SK-N-SH (cell line): ENCODE results near the gene GPRC6A. TPM values are rescaled to one million over a fixed set of nuclear protein-coding genes. Genes with fewer than 3 reads are reported as not detected.

Source experiments
- CTCF ChIA-PET: fragments of 300-600, 350-600 bp; formaldehyde crosslinking; extraction: SDS; loops from one replicate; lab custom pipeline; 2021; lab: Yijun Ruan, JAX
- POLR2A ChIA-PET: fragments of 350-600 bp; sonication (Branson Sonifier 250); formaldehyde crosslinking; extraction: SDS; loops from one replicate; lab custom pipeline; 2020; ENCODE audit warnings: antibody characterized with exemption, inconsistent platforms; lab: Yijun Ruan, JAX
- DNase-seq: peaks from one replicate; pipeline ENCODE4 v3.0.0; 2012
- H2AFZ ChIP-seq: fragments of 200-600 bp; sonication (generic); 2 replicates; pipeline ENCODE4 v1.8.1; 2016; ENCODE audit warnings: antibody characterized with exemption, mild to moderate bottlenecking, low read depth
- H3F3A ChIP-seq: fragments of 200-600 bp; sonication (generic); replicated peaks from 2 replicates; pipeline ENCODE3; 2016; ENCODE audit warnings: antibody characterized with exemption, mild to moderate bottlenecking; ENCODE audit not compliant: insufficient read depth
- H3K27ac ChIP-seq, 2 experiments: fragments of 200-500 bp in 1 of 2; fragments of 200-600 bp in 1 of 2; sonication (Bioruptor generic) in 1 of 2; sonication (generic), shearing (Covaris generic) in 1 of 2; 2 replicates each; pipeline versions ENCODE4 v1.5.1 to v1.6.1; 2014 to 2016; ENCODE audit warnings: low read depth in 2 of 2, inconsistent platforms in 1 of 2, low read length in 1 of 2, mild to moderate bottlenecking in 1 of 2, mixed read lengths in 1 of 2
- H3K27me3 ChIP-seq: fragments of 200-600 bp; sonication (generic), shearing (Covaris generic); 2 replicates; pipeline ENCODE4 v1.6.1; 2016; ENCODE audit warnings: mixed run types; ENCODE audit not compliant: insufficient read depth
- H3K36me3 ChIP-seq, 2 experiments: fragments of 200-500 bp in 1 of 2; fragments of 200-600 bp in 1 of 2; sonication (Bioruptor generic) in 1 of 2; sonication (generic) in 1 of 2; replicated peaks in 1 of 2; 2 replicates each; pipeline versions ENCODE3 to v1.5.1; 2014 to 2016; ENCODE audit warnings: low read length in 1 of 2, mild to moderate bottlenecking in 1 of 2; ENCODE audit not compliant: insufficient read depth in 2 of 2, control insufficient read depth in 1 of 2
- H3K4me1 ChIP-seq, 2 experiments: fragments of 200-500 bp in 1 of 2; fragments of 200-600 bp in 1 of 2; sonication (Bioruptor generic) in 1 of 2; sonication (generic), shearing (Covaris generic) in 1 of 2; 2 replicates each; pipeline versions ENCODE4 v1.5.1 to v1.6.1; 2014 to 2016; ENCODE audit warnings: low read depth in 1 of 2, low read length in 1 of 2, mixed run types in 1 of 2; ENCODE audit not compliant: insufficient read depth in 2 of 2, control insufficient read depth in 1 of 2
- H3K4me2 ChIP-seq: fragments of 200-600 bp; sonication (generic), shearing (Covaris generic); 2 replicates; pipeline ENCODE4 v1.6.1; 2017; ENCODE audit warnings: mixed run types
- H3K4me3 ChIP-seq, 2 experiments: fragments of 200-500 bp in 1 of 2; fragments of 200-600 bp in 1 of 2; sonication (Bioruptor generic) in 1 of 2; sonication (generic), shearing (Covaris generic) in 1 of 2; 2 replicates each; pipeline versions ENCODE4 v1.5.1 to v1.8.1; 2014 to 2016; ENCODE audit warnings: low read depth in 2 of 2, inconsistent platforms in 1 of 2, low read length in 1 of 2, mild to moderate bottlenecking in 1 of 2, mixed read lengths in 1 of 2, moderate library complexity in 1 of 2
- H3K79me2 ChIP-seq: fragments of 200-600 bp; sonication (generic); 2 replicates; pipeline ENCODE4 v1.8.1; 2017; ENCODE audit warnings: mild to moderate bottlenecking; ENCODE audit not compliant: insufficient read depth
- H3K9ac ChIP-seq: fragments of 200-600 bp; sonication (generic); 2 replicates; pipeline ENCODE4 v1.6.1; 2017; ENCODE audit warnings: mixed run types
- H3K9me2 ChIP-seq: fragments of 200-600 bp; sonication (generic); 2 replicates; pipeline ENCODE4 v1.6.1; 2017; ENCODE audit warnings: mixed run types
- H3K9me3 ChIP-seq: fragments of 200-600 bp; sonication (generic); 2 replicates; pipeline ENCODE4 v1.6.1; 2017; ENCODE audit warnings: mixed run types, mild to moderate bottlenecking, moderate library complexity
- H4K20me1 ChIP-seq: fragments of 200-600 bp; sonication (generic); 2 replicates; pipeline ENCODE4 v1.6.1; 2017; ENCODE audit warnings: mild to moderate bottlenecking, mixed run types; ENCODE audit not compliant: insufficient read depth
- ELF1 ChIP-seq: IDR thresholded peaks from 2 replicates; pipeline ENCODE4 v1.4.0; 2012
- EZH2phosphoT487 ChIP-seq: fragments of 200-600 bp; sonication (generic); IDR thresholded peaks from 2 replicates; pipeline ENCODE4 v1.6.1; 2017; ENCODE audit warnings: low read depth, mixed run types, mild to moderate bottlenecking, antibody characterized with exemption, moderate library complexity, borderline replicate concordance
- FOSL2 ChIP-seq: IDR thresholded peaks from 2 replicates; pipeline ENCODE4 v1.4.0; 2012; ENCODE audit warnings: low read depth, mild to moderate bottlenecking, moderate library complexity, borderline replicate concordance
- FOXJ3 ChIP-seq: sonication (generic); formaldehyde crosslinking; IDR thresholded peaks from 2 replicates; pipeline ENCODE4 v1.5.1; 2020; ENCODE audit warnings: mild to moderate bottlenecking, missing genetic modification reagents
- FOXM1 ChIP-seq: IDR thresholded peaks from 2 replicates; pipeline ENCODE4 v1.4.0; 2012; ENCODE audit warnings: low read depth, mild to moderate bottlenecking
- GABPA ChIP-seq: IDR thresholded peaks from 2 replicates; pipeline ENCODE4 v1.4.0; 2012; ENCODE audit warnings: low read depth, mild to moderate bottlenecking
- MEF2A ChIP-seq: IDR thresholded peaks from 2 replicates; pipeline ENCODE4 v1.4.0; 2012; ENCODE audit warnings: low read depth, borderline replicate concordance
- MXI1 ChIP-seq: IDR thresholded peaks from 2 replicates; pipeline ENCODE4 v1.6.1; 2012; ENCODE audit warnings: mild to moderate bottlenecking, low read depth, low read length, improper control_type of control experiment
- NRF1 ChIP-seq: IDR thresholded peaks from 2 replicates; pipeline ENCODE4 v1.6.1; 2012; ENCODE audit warnings: low read depth, mild to moderate bottlenecking, low read length
- POLR2AphosphoS5 ChIP-seq: IDR thresholded peaks from 2 replicates; pipeline ENCODE4 v1.6.1; 2012; ENCODE audit warnings: low read depth, low read length
- RAD21 ChIP-seq: IDR thresholded peaks from 2 replicates; pipeline ENCODE4 v1.6.1; 2012; ENCODE audit warnings: mild to moderate bottlenecking, low read length
- RFX5 ChIP-seq: IDR thresholded peaks from 2 replicates; pipeline ENCODE4 v1.6.1; 2012; ENCODE audit warnings: mild to moderate bottlenecking, improper control_type of control experiment, low read length
- SMC3 ChIP-seq: IDR thresholded peaks from 2 replicates; pipeline ENCODE4 v1.6.1; 2012; ENCODE audit warnings: low read depth, low read length, improper control_type of control experiment
- TCF12 ChIP-seq: IDR thresholded peaks from 2 replicates; pipeline ENCODE4 v1.4.0; 2012
- WGBS: methylation state at CpG from one replicate; pipeline ENCODE4 v1.1.6; 2017; ENCODE audit warnings: low lambda C conversion rate; 5-methylcytosine and 5-hydroxymethylcytosine counted together
- polyA plus RNA-seq, 3 experiments: library from polyadenylated mRNA; depleted of rRNA; stranded (reverse); fragments of >200 nt; gene quantifications; 2 replicates each; pipeline ENCODE4 v1.2.3, GENCODE V29; 2012
- TF ChIP-seq, protein P1 (sequence below): IDR thresholded peaks from 2 replicates; pipeline ENCODE4 v1.4.0; 2012; ENCODE audit warnings: low read depth
- TF ChIP-seq, protein P2 (sequence below): fragments of 150-350 bp; IDR thresholded peaks from 2 replicates; pipeline ENCODE4 v1.6.1; 2017; ENCODE audit warnings: antibody characterized with exemption, low read length, low read depth, borderline replicate concordance
- TF ChIP-seq, protein P3 (sequence below): IDR thresholded peaks from 2 replicates; pipeline ENCODE4 v1.4.0; 2012; ENCODE audit warnings: low read depth, borderline replicate concordance
- TF ChIP-seq, protein P4 (sequence below): IDR thresholded peaks from 2 replicates; pipeline ENCODE4 v1.6.1; 2012; ENCODE audit warnings: mild to moderate bottlenecking, low read depth, low read length, moderate library complexity
- TF ChIP-seq, protein P5 (sequence below): fragments of 150-350 bp; IDR thresholded peaks from 2 replicates; pipeline ENCODE4 v1.6.1; 2016; ENCODE audit warnings: mild to moderate bottlenecking, low read depth, low read length

GPRC6A gene
- polyA plus RNA-seq, 1 of the 3 experiments (the other 2 are of a cell fraction) = not detected

GRCh38 chr6:116840091-116840490 is 11.2 kb upstream of the GPRC6A start:
- H3F3A ChIP-seq = no peaks in the 10 kb centered on the region
- TF ChIP-seq FOXM1 (no peak), POLR2AphosphoS5 (no peak), EZH2phosphoT487 (no peak), ELF1 (no peak), MXI1 (no peak), RAD21 (no peak), MEF2A (no peak)
- TF ChIP-seq, protein P1, sequence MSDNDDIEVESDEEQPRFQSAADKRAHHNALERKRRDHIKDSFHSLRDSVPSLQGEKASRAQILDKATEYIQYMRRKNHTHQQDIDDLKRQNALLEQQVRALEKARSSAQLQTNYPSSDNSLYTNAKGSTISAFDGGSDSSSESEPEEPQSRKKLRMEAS = no peak
- TF ChIP-seq, protein P2, sequence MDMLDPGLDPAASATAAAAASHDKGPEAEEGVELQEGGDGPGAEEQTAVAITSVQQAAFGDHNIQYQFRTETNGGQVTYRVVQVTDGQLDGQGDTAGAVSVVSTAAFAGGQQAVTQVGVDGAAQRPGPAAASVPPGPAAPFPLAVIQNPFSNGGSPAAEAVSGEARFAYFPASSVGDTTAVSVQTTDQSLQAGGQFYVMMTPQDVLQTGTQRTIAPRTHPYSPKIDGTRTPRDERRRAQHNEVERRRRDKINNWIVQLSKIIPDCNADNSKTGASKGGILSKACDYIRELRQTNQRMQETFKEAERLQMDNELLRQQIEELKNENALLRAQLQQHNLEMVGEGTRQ = no peak
- TF ChIP-seq, protein P3, sequence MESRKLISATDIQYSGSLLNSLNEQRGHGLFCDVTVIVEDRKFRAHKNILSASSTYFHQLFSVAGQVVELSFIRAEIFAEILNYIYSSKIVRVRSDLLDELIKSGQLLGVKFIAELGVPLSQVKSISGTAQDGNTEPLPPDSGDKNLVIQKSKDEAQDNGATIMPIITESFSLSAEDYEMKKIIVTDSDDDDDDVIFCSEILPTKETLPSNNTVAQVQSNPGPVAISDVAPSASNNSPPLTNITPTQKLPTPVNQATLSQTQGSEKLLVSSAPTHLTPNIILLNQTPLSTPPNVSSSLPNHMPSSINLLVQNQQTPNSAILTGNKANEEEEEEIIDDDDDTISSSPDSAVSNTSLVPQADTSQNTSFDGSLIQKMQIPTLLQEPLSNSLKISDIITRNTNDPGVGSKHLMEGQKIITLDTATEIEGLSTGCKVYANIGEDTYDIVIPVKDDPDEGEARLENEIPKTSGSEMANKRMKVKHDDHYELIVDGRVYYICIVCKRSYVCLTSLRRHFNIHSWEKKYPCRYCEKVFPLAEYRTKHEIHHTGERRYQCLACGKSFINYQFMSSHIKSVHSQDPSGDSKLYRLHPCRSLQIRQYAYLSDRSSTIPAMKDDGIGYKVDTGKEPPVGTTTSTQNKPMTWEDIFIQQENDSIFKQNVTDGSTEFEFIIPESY = no peak
- TF ChIP-seq, all 33 proteins: peak for 0
- WGBS = 2% methylated on average over 2 of the region's 2 CpGs
- Histone ChIP-seq H3K9me2 (no peaks in the 10 kb centered on the region), H3K79me2 (no peaks in the 10 kb centered on the region), H3K9ac (no peak overlapping the region), H3K4me1 (no peaks in the 10 kb centered on the region), H3K27me3 (no peaks in the 10 kb centered on the region), H3K9me3 (no peaks in the 10 kb centered on the region), H3K4me2 (no peak overlapping the region), H3K4me3 (no peak overlapping the region), H3K36me3 (no peaks in the 10 kb centered on the region), H4K20me1 (no peaks in the 10 kb centered on the region), H2AFZ (no peak overlapping the region), H3K27ac (no peak overlapping the region)
- CTCF ChIA-PET = no interaction called here
- POLR2A ChIA-PET = no interaction called here
- DNase-seq = no peak

GRCh38 chr6:116836606-116837342 is 7.9 kb upstream of the GPRC6A start:
- H3K4me1 ChIP-seq = no peaks in the 10 kb centered on the region
- H3K4me2 ChIP-seq = no peak overlapping the region
- peaks cover 8% of the 10 kb centered on the region; the same call in 1 of the 2 replicates for H3K27me3 ChIP-seq
- ChIA-PET CTCF (interaction anchor here (1.5 kb wide), 1 partner anchor 57 kb away, joined by 4 read pairs; no protein-coding TSS in a partner anchor), POLR2A (no interaction called here)
- H4K20me1 ChIP-seq = no peaks in the 10 kb centered on the region
- no peaks in the 10 kb centered on the region for H3K9me3 ChIP-seq
- no peak overlapping the region for H3K4me3 ChIP-seq
- no peak overlapping the region for H3K9ac ChIP-seq
- no peak for DNase-seq
- H3K79me2 ChIP-seq = no peaks in the 10 kb centered on the region
- no peak overlapping the region for H2AFZ ChIP-seq
- H3F3A ChIP-seq = no peaks in the 10 kb centered on the region
- H3K9me2 ChIP-seq = no peaks in the 10 kb centered on the region
- H3K27ac ChIP-seq = no peak overlapping the region
- 6% methylated on average over 5 of the region's 5 CpGs for WGBS
- H3K36me3 ChIP-seq = no peaks in the 10 kb centered on the region
- TF ChIP-seq, protein P1 = no peak
- no peak for TF ChIP-seq FOSL2
- TF ChIP-seq GABPA = no peak
- TF ChIP-seq NRF1 = no peak
- TF ChIP-seq POLR2AphosphoS5 = no peak
- TF ChIP-seq FOXJ3 (CRISPR knock-in tag) = no peak
- no peak for TF ChIP-seq MEF2A
- no peak for TF ChIP-seq TCF12
- TF ChIP-seq, protein P4, sequence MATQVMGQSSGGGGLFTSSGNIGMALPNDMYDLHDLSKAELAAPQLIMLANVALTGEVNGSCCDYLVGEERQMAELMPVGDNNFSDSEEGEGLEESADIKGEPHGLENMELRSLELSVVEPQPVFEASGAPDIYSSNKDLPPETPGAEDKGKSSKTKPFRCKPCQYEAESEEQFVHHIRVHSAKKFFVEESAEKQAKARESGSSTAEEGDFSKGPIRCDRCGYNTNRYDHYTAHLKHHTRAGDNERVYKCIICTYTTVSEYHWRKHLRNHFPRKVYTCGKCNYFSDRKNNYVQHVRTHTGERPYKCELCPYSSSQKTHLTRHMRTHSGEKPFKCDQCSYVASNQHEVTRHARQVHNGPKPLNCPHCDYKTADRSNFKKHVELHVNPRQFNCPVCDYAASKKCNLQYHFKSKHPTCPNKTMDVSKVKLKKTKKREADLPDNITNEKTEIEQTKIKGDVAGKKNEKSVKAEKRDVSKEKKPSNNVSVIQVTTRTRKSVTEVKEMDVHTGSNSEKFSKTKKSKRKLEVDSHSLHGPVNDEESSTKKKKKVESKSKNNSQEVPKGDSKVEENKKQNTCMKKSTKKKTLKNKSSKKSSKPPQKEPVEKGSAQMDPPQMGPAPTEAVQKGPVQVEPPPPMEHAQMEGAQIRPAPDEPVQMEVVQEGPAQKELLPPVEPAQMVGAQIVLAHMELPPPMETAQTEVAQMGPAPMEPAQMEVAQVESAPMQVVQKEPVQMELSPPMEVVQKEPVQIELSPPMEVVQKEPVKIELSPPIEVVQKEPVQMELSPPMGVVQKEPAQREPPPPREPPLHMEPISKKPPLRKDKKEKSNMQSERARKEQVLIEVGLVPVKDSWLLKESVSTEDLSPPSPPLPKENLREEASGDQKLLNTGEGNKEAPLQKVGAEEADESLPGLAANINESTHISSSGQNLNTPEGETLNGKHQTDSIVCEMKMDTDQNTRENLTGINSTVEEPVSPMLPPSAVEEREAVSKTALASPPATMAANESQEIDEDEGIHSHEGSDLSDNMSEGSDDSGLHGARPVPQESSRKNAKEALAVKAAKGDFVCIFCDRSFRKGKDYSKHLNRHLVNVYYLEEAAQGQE = no peak
- no peak for TF ChIP-seq RAD21
- TF ChIP-seq, protein P5, sequence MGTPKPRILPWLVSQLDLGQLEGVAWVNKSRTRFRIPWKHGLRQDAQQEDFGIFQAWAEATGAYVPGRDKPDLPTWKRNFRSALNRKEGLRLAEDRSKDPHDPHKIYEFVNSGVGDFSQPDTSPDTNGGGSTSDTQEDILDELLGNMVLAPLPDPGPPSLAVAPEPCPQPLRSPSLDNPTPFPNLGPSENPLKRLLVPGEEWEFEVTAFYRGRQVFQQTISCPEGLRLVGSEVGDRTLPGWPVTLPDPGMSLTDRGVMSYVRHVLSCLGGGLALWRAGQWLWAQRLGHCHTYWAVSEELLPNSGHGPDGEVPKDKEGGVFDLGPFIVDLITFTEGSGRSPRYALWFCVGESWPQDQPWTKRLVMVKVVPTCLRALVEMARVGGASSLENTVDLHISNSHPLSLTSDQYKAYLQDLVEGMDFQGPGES = no peak
- TF ChIP-seq SMC3 = no peak
- TF ChIP-seq RFX5 = no peak
